Vagina (tissue), 2 donors: ENCODE data around the gene TNNI3. TPM values are rescaled to one million over a fixed set of nuclear protein-coding genes. Genes with fewer than 3 reads are reported as not detected.

ENCODE experiments used
- DNase-seq, 2 donors: peaks; one replicate each; pipeline ENCODE4 v3.0.0-alpha.2; 2017; ENCODE audit errors: extremely low spot score in 2 of 2
- H3K27ac ChIP-seq: fragments of 200-600 bp; sonication (generic); one replicate; pipeline ENCODE4 v1.5.1; 2019
- H3K27me3 ChIP-seq: fragments of 200-600 bp; sonication (generic); one replicate; pipeline ENCODE4 v1.5.1; 2019
- H3K36me3 ChIP-seq, 2 donors: fragments of 200-600 bp; sonication (generic); one replicate each; pipeline ENCODE4 v1.5.1; 2017 to 2019
- H3K4me1 ChIP-seq: fragments of 200-600 bp; sonication (generic); one replicate; pipeline ENCODE4 v1.5.1; 2019
- H3K4me3 ChIP-seq, 2 donors: fragments of 200-600 bp; sonication (generic); 1 replicate in 1 of 2; 2 replicates in 1 of 2; pipeline ENCODE4 v1.5.1; 2016 to 2019
- H3K9me3 ChIP-seq: fragments of 200-600 bp; sonication (generic); one replicate; pipeline ENCODE4 v1.5.1; 2019
- CTCF ChIP-seq, 3 experiments: fragments of 450-650 bp in 2 of 3; fragments of 200-600 bp in 1 of 3; sonication (generic) in 1 of 3; IDR thresholded peaks; one replicate each; pipeline ENCODE4 v1.5.1; 2017 to 2019; ENCODE audit warnings: antibody characterized with exemption in 3 of 3, mild to moderate bottlenecking in 2 of 3, moderate library complexity in 2 of 3
- POLR2A ChIP-seq, 2 donors: fragments of 450-650 bp; IDR thresholded peaks; one replicate each; pipeline ENCODE4 v1.6.1; 2017; ENCODE audit warnings: antibody characterized with exemption in 2 of 2, mild to moderate bottlenecking in 2 of 2, moderate library complexity in 2 of 2
- POLR2AphosphoS5 ChIP-seq, 2 donors: sonication (generic); formaldehyde crosslinking; IDR thresholded peaks; one replicate each; pipeline ENCODE4 v1.9.0; 2017; ENCODE audit warnings: antibody characterized with exemption in 2 of 2, mild to moderate bottlenecking in 2 of 2, low read depth in 1 of 2; ENCODE audit not compliant: insufficient read depth in 1 of 2
- intact Hi-C: fragments of 100-400 bp; cut with DNase I; formaldehyde crosslinking; loops from one replicate; pipeline ENCODE4 v1.15.1; 2023
- microRNA-seq: library from miRNA; unstranded; fragments of <30 nt; microRNA quantifications from one replicate; pipeline ENCODE4, GENCODE V29; 2017; ENCODE audit warnings: borderline number of aligned reads, borderline replicate concordance
- small RNA-seq: library from RNA; depleted of rRNA; stranded (forward); fragments of <200 nt; gene quantifications from one replicate; pipeline ENCODE3, GENCODE V24; 2016
- total RNA-seq: library from RNA; depleted of rRNA; stranded (reverse); fragments of >200 nt; gene quantifications from one replicate; pipeline ENCODE4 v1.2.3, GENCODE V29; 2016

Gene TNNI3
- total RNA-seq, 1 donor from 2014 or later, result not detected

GRCh38 chr19:55106591-55106990 is 50.9 kb downstream of the TNNI3 start:
- peaks cover 7% of the 10 kb centered on the region for H3K4me1 ChIP-seq
- no peaks in the 10 kb centered on the region for H3K27me3 ChIP-seq
- H3K27ac ChIP-seq, result no peak overlapping the region
- TF ChIP-seq POLR2AphosphoS5 (IDR thresholded peaks at IDR 0.05; ENCODE audit: insufficient read depth in 1 of 2, low read depth in 1 of 2) (no peak), CTCF (IDR thresholded peaks at IDR 0.05) (no peak), POLR2A (IDR thresholded peaks at IDR 0.05) (no peak)
- intact Hi-C loops, result no loop called here
- no peaks in the 10 kb centered on the region for H3K9me3 ChIP-seq
- H3K36me3 ChIP-seq, result peaks cover 0 to 21% of the 10 kb centered on the region in 2 donors
- DNase-seq, result no peak
- H3K4me3 ChIP-seq, result no peak overlapping the region

- H3K4me1 ChIP-seq, result peaks cover 5% of the 10 kb centered on the region
- H3K27ac ChIP-seq, result no peak overlapping the region
- peaks cover 0 to 25% of the 10 kb centered on the region in 2 donors for H3K36me3 ChIP-seq
- TF ChIP-seq POLR2A (IDR thresholded peaks at IDR 0.05) (no peak), CTCF (IDR thresholded peaks at IDR 0.05) (no peak), POLR2AphosphoS5 (IDR thresholded peaks at IDR 0.05; ENCODE audit: insufficient read depth in 1 of 2, low read depth in 1 of 2) (no peak)
- no peaks in the 10 kb centered on the region for H3K27me3 ChIP-seq
- intact Hi-C loops, result no loop called here
- no peak for DNase-seq
- H3K4me3 ChIP-seq, result no peak overlapping the region
- H3K9me3 ChIP-seq, result no peaks in the 10 kb centered on the region
Observed at GRCh38 chr19:55105237-55105636, 52.3 kb downstream of the TNNI3 start.

- H3K27ac ChIP-seq, result no peak overlapping the region
- intact Hi-C loops, result no loop called here
- peaks cover 0 to 39% of the 10 kb centered on the region in 2 donors for H3K36me3 ChIP-seq
- no peak overlapping the region for H3K4me3 ChIP-seq
- no peak for DNase-seq
- H3K27me3 ChIP-seq, result no peaks in the 10 kb centered on the region
- H3K4me1 ChIP-seq, result no peaks in the 10 kb centered on the region
- no peaks in the 10 kb centered on the region for H3K9me3 ChIP-seq
- TF ChIP-seq POLR2AphosphoS5 (IDR thresholded peaks at IDR 0.05; ENCODE audit: insufficient read depth in 1 of 2, low read depth in 1 of 2) (no peak), CTCF (IDR thresholded peaks at IDR 0.05) (no peak), POLR2A (IDR thresholded peaks at IDR 0.05) (no peak)
Observed at GRCh38 chr19:55103190-55103589, 54.3 kb downstream of the TNNI3 start.

Small RNAs within 50 kb of the gene (microRNA-seq; reads per million reads assigned to microRNA genes)
- gene MIR7975, result not detected

Small RNAs within 50 kb of the gene (small RNA-seq; reads per million reads assigned to genes)
- gene MIR7975 (not detected), gene RF01210 (not detected)

Other genes starting within 250 kb of the TNNI3 start
- gene NLRP7, start 210.2 kb downstream of the TNNI3 start, total RNA-seq, result not detected
- 2.7 TPM for gene NLRP2, start 191.4 kb downstream of the TNNI3 start, total RNA-seq
- 0.49 TPM for gene GP6, start 119.5 kb downstream of the TNNI3 start, total RNA-seq
- gene RDH13, start 94.6 kb downstream of the TNNI3 start, total RNA-seq, result 37.3 TPM
- 180 TPM for gene EPS8L1, start 81.9 kb downstream of the TNNI3 start, total RNA-seq
- 108 TPM for gene PPP1R12C, start 40.1 kb downstream of the TNNI3 start, total RNA-seq
- gene TNNT1, start 8.5 kb downstream of the TNNI3 start, total RNA-seq, result 9.1 TPM
- 5.6 TPM for gene DNAAF3, start 8.9 kb upstream of the TNNI3 start, total RNA-seq
- not detected for gene SYT5, start 22.6 kb upstream of the TNNI3 start, total RNA-seq
- gene PTPRH, start 51.8 kb upstream of the TNNI3 start, total RNA-seq, result 4.4 TPM
- 2.9 TPM for gene TMEM86B, start 71.0 kb upstream of the TNNI3 start, total RNA-seq
- 30.4 TPM for gene PPP6R1, start 101.3 kb upstream of the TNNI3 start, total RNA-seq
- gene HSPBP1, start 122.4 kb upstream of the TNNI3 start, total RNA-seq, result 29.5 TPM
- 10.1 TPM for gene BRSK1, start 126.3 kb upstream of the TNNI3 start, total RNA-seq
- gene TMEM150B, start 167.6 kb upstream of the TNNI3 start, total RNA-seq, result not detected
- gene KMT5C, start 182.1 kb upstream of the TNNI3 start, total RNA-seq, result 19.2 TPM
- 5.2 TPM for gene COX6B2, start 197.0 kb upstream of the TNNI3 start, total RNA-seq
- gene GARIN5B, start 205.5 kb upstream of the TNNI3 start, total RNA-seq, result not detected
- gene IL11, start 212.7 kb upstream of the TNNI3 start, total RNA-seq, result not detected
- not detected for gene TMEM190, start 219.1 kb upstream of the TNNI3 start, total RNA-seq
- 5.9 TPM for gene TMEM238, start 226.6 kb upstream of the TNNI3 start, total RNA-seq
- gene RPL28, start 228.2 kb upstream of the TNNI3 start, total RNA-seq, result 1,166 TPM